Stimulated activated CD4-positive, alpha-beta T cell treated with anti-CD3 and anti-CD28 coated beads, Interleukin-1b, Interleukin-23, amount 100 ng/mL, for 24 hours (primary cell): ENCODE data around the gene VSTM5.
"Not testable (repeated sequence)": the region's sequence is repeated elsewhere in the genome, so short reads cannot be mapped to it uniquely, and the experiment has no call there.

ENCODE experiments used
- DNase-seq, 4 experiments: peaks; one replicate each; pipeline ENCODE4 v3.0.0-alpha.2; 2020; ENCODE audit warnings: low read depth in 4 of 4, low spot score in 1 of 4

The VSTM5 gene

GRCh38 chr11:93801366-93801765 is 49.1 kb downstream of the VSTM5 start:
- DNase-seq = no peak

DNA sequence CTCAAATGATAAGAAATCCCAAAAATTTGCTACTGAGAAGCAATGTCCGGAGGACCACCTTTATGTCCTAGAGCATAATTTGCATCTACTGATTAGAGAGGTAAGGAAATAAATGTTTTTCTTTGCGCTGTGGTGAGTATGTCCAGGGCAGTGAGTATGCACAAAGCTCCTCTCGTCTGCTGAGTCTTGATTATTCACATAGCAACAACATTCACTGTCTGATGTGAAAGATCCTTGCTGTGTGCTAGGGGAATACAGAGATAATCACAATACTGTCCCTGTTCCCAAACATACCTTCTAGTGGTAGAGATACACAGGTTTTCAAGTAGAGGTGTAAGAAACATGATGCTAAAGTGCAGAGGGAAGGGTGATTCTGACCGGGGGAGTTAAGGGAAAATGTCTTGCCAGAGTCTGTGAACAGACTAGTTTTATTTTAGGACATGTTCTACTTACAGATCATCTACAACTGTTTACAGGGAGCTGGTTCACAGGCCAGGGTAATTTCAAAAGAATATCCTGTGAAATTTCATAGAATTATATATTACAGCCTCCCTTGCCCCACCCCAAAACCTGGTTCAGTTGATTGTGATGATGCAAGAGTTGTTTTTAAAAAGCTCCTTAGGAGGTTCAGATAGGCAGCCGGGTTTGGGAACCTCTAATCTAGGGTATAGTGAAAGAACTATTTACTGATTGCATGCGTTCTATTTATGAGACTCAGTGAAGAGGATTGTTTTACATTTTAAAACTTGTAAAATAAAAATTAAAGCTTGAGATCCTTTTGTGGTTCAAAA is 53.8 kb downstream of the VSTM5 start:
- DNase-seq = no peak

- DNase-seq = no peak
Observed at GRCh38 chr11:93791493-93791892, 58.9 kb downstream of the VSTM5 start.

GRCh38 chr11:93784935-93785360 is 65.5 kb downstream of the VSTM5 start:
- no peak for DNase-seq

- peak; percentile 77 to 86 (median 84) for DNase-seq
Observed at GRCh38 chr11:93784145-93784934, 66.1 kb downstream of the VSTM5 start, which contains the start of gene MED17. TSS of gene MED17 (plus strand) at chr11:93784282. CDS start at chr11:93784514, 232 bp downstream.

DNA sequence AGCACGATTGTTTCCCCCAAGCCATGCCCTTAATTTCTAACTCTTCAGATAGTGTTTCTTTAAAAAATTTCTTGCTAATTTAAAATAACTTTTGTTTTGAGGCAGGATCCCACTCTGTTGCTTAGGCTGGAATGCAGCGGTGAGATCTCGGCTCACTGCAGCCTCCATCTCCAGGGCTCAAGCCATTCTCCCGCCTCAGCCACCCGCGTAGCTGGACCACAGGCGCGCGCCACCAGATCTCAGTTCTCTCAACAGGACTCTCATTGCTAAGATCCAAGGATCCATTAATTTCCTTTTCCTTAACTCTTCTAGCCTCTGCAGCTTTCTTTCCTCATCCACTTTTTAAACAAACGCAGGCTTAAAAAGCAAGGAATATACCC is 66.7 kb downstream of the VSTM5 start:
- DNase-seq = no peak

GRCh38 chr11:93783362-93783761 is 67.1 kb downstream of the VSTM5 start:
- no peak for DNase-seq

- DNase-seq = no peak
Observed at GRCh38 chr11:93775289-93775688, 75.1 kb downstream of the VSTM5 start.

DNA sequence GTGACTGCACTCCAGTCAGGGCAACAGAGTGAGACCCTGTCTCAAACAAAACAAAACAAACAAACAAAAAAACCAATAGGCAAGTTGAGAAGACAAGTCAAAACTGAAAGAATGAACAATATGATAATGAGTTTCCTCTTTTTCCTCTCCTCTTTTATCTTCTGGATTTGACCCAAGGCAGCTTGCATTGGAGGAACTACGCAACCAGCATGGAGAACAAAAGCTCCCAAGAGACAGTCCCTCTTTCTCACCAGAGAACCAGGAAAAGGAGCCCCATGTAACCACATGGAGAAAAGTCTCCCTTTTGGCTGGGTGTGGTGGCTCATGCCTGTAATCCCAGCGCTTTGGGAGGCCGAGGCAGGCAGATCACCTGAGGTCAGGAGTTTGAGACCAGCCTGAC is 75.9 kb downstream of the VSTM5 start:
- not testable (repeated sequence) for DNase-seq

DNA sequence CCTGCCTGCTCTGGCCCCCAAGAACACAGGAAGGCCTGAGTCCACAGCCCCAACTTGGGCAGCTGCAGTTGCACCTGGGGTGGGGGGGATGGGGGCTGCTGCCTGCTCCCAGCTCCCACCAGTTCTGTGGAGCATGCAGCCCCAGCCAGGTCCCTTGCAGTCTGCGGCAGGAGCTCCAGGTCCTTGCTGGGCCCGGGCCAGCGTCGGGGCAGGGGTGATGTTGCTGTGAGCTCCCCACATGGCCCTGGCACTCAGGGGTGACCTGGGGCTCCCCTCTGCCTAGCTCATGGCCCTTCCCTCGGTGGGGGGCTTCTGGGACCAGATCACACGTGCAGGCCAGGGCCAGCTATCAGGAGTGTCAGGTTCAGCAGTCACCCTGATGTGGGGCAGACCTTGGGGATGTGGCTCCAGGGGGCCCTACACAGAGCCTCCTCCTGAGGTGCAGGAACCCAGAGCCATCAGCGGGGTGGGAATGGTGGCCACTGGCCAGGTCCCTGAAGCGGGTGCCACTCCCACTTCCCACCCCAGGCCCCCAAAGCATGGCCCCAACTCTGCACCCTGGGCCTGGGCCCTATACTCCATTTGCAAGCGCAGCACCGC is 76.7 kb downstream of the VSTM5 start:
- no peak for DNase-seq

DNA sequence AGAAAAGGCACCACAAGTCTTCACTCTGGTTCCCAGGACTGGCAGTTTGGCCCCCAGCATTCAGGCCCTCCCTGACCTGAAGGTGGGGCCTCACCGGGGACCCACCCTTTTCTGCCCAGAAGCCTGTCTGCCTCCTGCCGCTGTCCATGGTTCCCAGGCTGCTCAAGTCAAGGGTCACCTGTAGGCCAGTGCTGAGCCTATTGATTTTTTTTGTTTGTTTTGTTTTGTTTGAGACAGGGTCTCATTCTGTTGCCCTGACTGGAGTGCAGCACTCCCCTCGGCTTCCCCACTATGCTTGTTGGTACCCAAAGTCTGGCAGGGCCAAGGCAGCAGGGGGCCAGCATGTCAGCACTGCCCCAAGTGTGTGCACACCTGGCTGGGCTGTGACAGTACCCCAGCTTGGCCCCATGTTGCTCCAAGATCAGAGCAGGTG is 77.4 kb downstream of the VSTM5 start:
- no peak for DNase-seq

GRCh38 chr11:93772123-93772522 is 78.3 kb downstream of the VSTM5 start:
- no peak for DNase-seq

DNA sequence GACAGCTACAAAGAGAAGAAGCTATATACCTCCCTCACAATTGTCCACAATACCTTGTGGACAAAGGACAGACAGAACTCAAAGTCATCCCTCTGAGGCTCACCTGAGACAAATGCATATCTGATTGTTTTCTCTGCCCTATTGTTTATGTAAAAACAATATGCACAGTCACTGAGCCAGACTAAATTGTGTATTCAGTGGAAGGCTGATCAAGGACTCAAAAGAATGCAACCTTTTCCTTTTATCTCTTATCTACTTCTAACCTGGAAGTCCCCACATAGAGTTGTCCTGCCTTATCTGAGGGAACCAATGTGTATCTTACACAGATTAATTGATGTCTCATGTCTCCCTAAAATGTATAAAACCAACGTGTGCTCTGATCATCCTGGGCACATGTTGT is 80.3 kb downstream of the VSTM5 start:
- no peak for DNase-seq
